Measurements from ENCODE around the gene AMOTL1. TPM values are rescaled to one million over a fixed set of nuclear protein-coding genes. Genes with fewer than 3 reads are reported as not detected.
A peak's percentile ranks its signal among the peaks of the same experiment; 100 is the strongest.
"Not testable (repeated sequence)": the region's sequence is repeated elsewhere in the genome, so short reads cannot be mapped to it uniquely, and the experiment has no call there.

AMOTL1 gene
- polyA plus RNA-seq, 1 donor (not counting 4 experiments of a cell fraction or from before 2014, with no cell fraction given) = 86.5 TPM

GRCh38 chr11:94809251-94809650 lies 41.1 kb downstream of the AMOTL1 start:
- no peak overlapping the region for H2AFZ ChIP-seq (ENCODE audit: control insufficient read depth, low read length)
- TF ChIP-seq CTCF (optimal IDR thresholded peaks at IDR 0.05 in 1 of 3, IDR thresholded peaks at IDR 0.05 in 1 of 3, conservative IDR thresholded peaks at IDR 0.05 in 1 of 3; ENCODE audit: extremely low read depth in 1 of 3, insufficient read depth in 2 of 3, low read length in 3 of 3) (no peak), EZH2 (IDR thresholded peaks at IDR 0.05; ENCODE audit: low read length) (no peak)
- no peaks in the 10 kb centered on the region for H3K27me3 ChIP-seq (ENCODE audit: control insufficient read depth, extremely low read depth, insufficient read depth, low read length)
- no peak overlapping the region for H3K4me2 ChIP-seq (ENCODE audit: control insufficient read depth, extremely low read depth, insufficient read depth, low read depth, low read length)
- peaks cover 15 to 36% of the 10 kb centered on the region in 2 experiments for H3K36me3 ChIP-seq (ENCODE audit: control insufficient read depth in 2 of 2, extremely low read depth in 1 of 2, insufficient read depth in 2 of 2, low read length in 2 of 2)
- peaks cover 3% of the 10 kb centered on the region for H3K4me1 ChIP-seq (ENCODE audit: control insufficient read depth, extremely low read depth, insufficient read depth, low read length)
- no peak overlapping the region for H3K9ac ChIP-seq (ENCODE audit: control insufficient read depth, extremely low read depth, insufficient read depth, low read length)
- peaks cover 2% of the 10 kb centered on the region for H3K9me3 ChIP-seq (ENCODE audit: control insufficient read depth, low read depth, low read length)
- peaks cover 76% of the 10 kb centered on the region for H3K79me2 ChIP-seq (ENCODE audit: control insufficient read depth, insufficient read depth, low read length)
- dilution Hi-C loops (cut with MboI; ENCODE audit: extremely low pct_ligation_motif_present, low sequenced_read_pairs) = no loop called here
- H3K27ac ChIP-seq (ENCODE audit: control insufficient read depth, insufficient read depth, low read length) = no peak overlapping the region
- H3K4me3 ChIP-seq (ENCODE audit: control insufficient read depth in 2 of 3, extremely low read depth in 1 of 3, insufficient read depth in 2 of 3, low read depth in 1 of 3, low read length in 3 of 3) = no peak overlapping the region
- peaks cover 5% of the 10 kb centered on the region for H4K20me1 ChIP-seq (ENCODE audit: control insufficient read depth, extremely low read depth, insufficient read depth, low read length)
- FAIRE-seq (no peak), DNase-seq (ENCODE audit: low read depth, low spot score) (no peak)
- H3K9me1 ChIP-seq (ENCODE audit: control insufficient read depth, extremely low read depth, insufficient read depth, low read length) = no peaks in the 10 kb centered on the region

- peak; percentile 69 for FAIRE-seq
- H2AFZ ChIP-seq (ENCODE audit: control insufficient read depth, low read length); H3K9me3 ChIP-seq (ENCODE audit: control insufficient read depth, low read depth, low read length); H3K4me2 ChIP-seq (ENCODE audit: control insufficient read depth, extremely low read depth, insufficient read depth, low read depth, low read length); H3K9ac ChIP-seq (ENCODE audit: control insufficient read depth, extremely low read depth, insufficient read depth, low read length); dilution Hi-C loops (cut with MboI; ENCODE audit: extremely low pct_ligation_motif_present, low sequenced_read_pairs); H3K4me1 ChIP-seq (ENCODE audit: control insufficient read depth, extremely low read depth, insufficient read depth, low read length); H3K4me3 ChIP-seq (ENCODE audit: control insufficient read depth in 2 of 3, extremely low read depth in 1 of 3, insufficient read depth in 2 of 3, low read depth in 1 of 3, low read length in 3 of 3); H3K27ac ChIP-seq (ENCODE audit: control insufficient read depth, insufficient read depth, low read length); DNase-seq (ENCODE audit: low read depth, low spot score); H4K20me1 ChIP-seq (ENCODE audit: control insufficient read depth, extremely low read depth, insufficient read depth, low read length); H3K27me3 ChIP-seq (ENCODE audit: control insufficient read depth, extremely low read depth, insufficient read depth, low read length); H3K9me1 ChIP-seq (ENCODE audit: control insufficient read depth, extremely low read depth, insufficient read depth, low read length): not testable (repeated sequence)
- Histone ChIP-seq H3K36me3 (ENCODE audit: control insufficient read depth in 2 of 2, extremely low read depth in 1 of 2, insufficient read depth in 2 of 2, low read length in 2 of 2) (peaks cover 10 to 27% of the 10 kb centered on the region in 2 experiments), H3K79me2 (ENCODE audit: control insufficient read depth, insufficient read depth, low read length) (peaks cover 70% of the 10 kb centered on the region)
Measured at GRCh38 chr11:94812724-94813720, 44.9 kb downstream of the AMOTL1 start.

Data from keratinocyte (primary cell).